ENCODE measurements around the gene BTNL9.
A peak's percentile ranks its signal among the peaks of the same experiment; 100 is the strongest.
"Not testable (repeated sequence)": the region's sequence is repeated elsewhere in the genome, so short reads cannot be mapped to it uniquely, and the experiment has no call there.

Gene BTNL9

DNA sequence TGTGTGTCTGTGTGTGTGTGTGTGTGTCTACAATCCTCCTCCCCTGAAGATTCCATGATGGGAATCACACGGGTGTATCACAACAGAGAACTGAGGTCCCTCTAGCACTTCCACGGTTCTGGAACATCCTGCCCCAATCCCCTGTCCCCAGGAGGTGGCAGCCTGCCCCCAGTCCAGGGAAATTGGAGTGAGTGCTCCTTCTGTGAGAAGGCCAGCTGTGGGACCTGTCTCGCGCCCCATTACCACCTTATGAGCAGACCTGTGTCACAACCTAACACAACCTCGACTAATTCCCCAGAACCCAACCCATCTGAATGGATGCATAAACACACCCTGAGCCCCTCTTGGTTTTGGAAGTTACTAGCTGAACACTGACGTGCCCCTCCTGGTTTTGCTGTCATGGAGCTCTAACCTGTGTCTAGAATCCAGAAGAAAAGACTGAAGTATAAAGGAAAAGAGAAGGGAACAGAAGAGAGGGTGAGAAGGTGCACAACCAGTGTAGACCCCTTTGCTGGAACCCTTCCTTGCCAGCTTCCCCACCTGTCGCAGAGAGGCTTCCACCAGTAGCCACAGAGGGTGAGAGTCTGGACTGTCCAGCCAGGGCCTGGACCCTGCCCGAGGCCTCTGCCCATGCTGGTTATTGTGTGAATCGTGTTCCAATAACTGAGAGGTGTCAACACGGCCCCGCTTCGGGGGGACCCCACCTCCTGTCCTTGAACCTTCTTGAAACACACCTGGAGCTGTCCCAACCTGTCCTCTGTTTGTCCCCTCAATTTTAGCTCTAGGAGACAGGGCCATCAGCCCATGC, 3.4 kb downstream of the BTNL9 start:
- no peak for ATAC-seq

GRCh38 chr5:181044093-181044599, 4.1 kb downstream of the BTNL9 start:
- ATAC-seq = no peak

DNA sequence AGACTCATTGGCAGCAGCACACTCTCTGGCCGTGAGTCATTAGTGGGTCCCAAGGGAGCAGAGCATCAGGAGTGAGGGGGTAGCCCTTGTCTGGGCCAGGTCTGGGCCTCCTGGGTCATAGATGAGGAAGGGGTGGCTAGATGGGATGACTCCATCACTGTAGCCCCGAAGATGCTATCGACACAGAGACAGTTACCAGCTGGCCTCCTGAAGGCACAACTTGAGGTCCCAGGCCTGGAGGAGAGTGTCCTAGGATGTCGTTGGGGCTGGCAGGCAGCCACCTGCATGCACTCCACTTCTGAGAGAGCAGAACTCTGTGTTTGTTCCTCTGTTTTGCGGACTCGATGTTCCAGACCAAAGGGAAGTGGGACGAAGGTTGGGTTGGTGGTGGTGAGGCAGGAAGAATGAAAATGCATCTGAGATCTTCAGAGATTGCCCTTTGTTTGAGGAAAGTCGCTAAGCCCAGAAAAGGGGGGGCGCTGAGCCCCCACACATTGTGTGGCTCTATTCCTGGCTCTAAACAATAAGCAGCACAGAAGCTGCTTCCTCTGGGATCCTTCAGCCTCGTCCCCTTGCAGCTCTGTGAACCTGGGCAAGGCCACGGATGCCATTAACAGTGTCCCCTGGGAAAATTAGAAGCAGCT, 4.7 kb downstream of the BTNL9 start:
- ATAC-seq = no peak

DNA sequence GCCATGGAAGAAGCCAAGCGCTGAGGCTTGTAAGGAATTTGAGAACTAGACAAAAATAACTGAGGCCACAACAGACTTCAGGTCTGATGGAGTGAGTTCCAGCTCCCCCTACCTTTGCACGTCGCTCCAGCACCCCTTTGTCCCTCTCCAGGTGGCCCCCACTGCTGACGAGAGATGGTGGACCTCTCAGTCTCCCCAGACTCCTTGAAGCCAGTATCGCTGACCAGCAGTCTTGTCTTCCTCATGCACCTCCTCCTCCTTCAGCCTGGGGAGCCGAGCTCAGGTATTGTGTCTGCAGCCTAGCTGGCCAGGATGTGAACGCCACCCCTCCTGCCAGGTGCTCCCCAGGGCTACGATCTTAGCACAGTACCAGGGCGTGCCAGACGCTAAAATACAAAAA, 5.2 kb downstream of the BTNL9 start:
- no peak for ATAC-seq

- ATAC-seq = not testable (repeated sequence)
These were observed 5.8 kb downstream of the BTNL9 start for GRCh38 chr5:181045857-181046256.

DNA sequence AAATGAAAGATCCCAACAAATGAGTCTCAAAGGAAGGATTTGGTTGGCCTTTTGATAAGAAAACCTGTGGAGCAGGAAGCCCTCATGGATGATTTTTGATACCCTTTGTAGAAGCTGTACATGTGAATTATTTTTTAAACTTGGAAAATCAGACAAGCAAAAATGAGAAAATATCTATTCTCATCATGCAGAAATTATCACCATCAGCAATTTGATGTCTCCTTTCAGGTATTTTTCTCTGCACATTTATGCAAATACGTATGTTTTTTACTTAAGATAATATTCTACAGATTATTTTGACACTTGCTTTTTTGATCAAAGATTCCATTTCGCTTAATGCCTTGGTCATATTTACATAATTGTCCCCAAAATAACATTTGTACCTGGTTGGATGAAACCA, 7.2 kb downstream of the BTNL9 start:
- no peak for ATAC-seq

DNA sequence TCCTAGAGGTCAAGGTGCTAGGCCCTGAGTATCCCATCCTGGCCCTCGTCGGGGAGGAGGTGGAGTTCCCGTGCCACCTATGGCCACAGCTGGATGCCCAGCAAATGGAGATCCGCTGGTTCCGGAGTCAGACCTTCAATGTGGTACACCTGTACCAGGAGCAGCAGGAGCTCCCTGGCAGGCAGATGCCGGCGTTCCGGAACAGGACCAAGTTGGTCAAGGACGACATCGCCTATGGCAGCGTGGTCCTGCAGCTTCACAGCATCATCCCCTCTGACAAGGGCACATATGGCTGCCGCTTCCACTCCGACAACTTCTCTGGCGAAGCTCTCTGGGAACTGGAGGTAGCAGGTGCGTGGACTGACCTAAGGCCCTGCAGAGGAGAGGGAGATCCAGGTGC, 7.9 kb downstream of the BTNL9 start:
- ATAC-seq = no peak

DNA sequence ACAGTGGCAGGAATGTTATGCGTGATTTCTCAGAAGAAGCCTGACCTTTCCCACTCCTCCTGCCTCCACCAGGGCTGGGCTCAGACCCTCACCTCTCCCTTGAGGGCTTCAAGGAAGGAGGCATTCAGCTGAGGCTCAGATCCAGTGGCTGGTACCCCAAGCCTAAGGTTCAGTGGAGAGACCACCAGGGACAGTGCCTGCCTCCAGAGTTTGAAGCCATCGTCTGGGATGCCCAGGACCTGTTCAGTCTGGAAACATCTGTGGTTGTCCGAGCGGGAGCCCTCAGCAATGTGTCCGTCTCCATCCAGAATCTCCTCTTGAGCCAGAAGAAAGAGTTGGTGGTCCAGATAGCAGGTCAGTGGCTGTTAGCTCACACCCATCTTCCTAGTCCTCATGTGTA, 9.9 kb downstream of the BTNL9 start:
- ATAC-seq = no peak

DNA sequence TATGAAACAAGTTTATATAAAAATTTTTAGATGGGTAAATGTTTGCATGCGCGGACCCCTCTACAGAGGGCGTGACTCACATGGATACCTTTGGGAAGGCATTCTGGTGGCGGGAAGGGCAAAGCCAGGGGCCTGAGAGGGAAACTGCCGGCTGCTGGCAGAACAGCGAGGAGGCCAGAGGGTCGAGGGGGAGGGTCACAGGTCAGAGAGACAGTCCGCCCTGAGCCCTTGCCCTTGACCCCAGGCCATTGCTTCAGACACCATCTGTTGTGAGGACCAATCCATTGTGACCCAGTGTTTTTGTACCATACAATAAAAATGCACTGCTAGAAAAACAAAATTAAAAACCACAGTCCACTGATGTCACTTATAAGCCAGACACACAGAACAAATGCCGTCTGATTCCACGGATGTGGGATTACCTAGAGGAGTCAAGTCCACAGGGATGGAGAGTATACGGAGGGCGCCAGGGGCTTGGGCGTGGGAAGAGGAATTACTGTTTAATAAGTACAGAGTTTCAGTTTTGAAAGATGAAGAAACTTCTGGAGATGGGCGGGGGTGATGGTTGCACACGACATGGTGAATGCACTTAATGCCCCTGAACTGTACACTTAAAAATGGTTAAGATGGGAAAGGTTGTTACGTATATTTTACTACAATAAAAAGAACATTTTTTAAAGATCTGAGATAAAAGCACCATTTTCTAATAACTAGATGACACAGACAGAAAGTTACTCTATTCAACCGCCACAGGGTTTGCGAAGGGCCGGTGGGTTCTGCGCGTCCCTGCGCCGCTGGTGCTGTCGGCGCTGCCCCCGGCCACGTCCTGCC, 12.0 kb downstream of the BTNL9 start:
- ATAC-seq = no peak

GRCh38 chr5:181052672-181053487, 12.8 kb downstream of the BTNL9 start:
- ATAC-seq = peak; percentile 10 to 13

- no peak for ATAC-seq
These were observed 13.5 kb downstream of the BTNL9 start for GRCh38 chr5:181053488-181054121.

- ATAC-seq = no peak
These were observed 14.1 kb downstream of the BTNL9 start for GRCh38 chr5:181054138-181054537.

DNA sequence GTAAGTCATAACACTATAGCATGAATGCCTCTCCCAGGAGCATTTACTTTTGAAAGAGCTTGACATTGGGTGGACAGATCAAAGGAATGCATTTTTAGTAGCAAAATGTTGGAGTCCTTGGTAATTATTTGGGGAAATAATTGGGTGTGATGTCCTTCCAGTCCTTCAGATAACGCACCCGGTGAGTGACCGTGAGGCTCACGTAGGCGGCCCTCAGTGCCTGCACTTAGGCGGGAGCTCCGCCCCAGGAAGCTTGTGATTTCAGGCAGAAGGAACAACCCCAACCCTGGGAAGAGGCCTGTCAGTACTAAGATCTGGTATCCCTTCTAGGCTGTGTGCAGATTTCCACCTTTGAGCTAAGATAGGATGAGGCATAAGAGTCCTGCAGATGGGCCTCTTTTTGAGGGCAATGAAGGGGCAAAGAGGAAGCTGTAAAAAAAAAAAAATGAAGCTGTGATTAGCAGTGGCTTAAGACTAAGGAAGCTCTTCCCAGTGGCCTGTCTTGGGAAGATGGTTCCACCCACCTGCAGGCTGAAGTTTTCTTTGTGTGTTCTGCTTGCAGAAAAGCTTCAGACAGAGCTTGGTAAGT, 14.9 kb downstream of the BTNL9 start:
- no peak for ATAC-seq

GRCh38 chr5:181056431-181056830, 16.4 kb downstream of the BTNL9 start:
- ATAC-seq = no peak

- ATAC-seq = no peak
These were observed 18.3 kb downstream of the BTNL9 start for GRCh38 chr5:181058321-181058720.

DNA sequence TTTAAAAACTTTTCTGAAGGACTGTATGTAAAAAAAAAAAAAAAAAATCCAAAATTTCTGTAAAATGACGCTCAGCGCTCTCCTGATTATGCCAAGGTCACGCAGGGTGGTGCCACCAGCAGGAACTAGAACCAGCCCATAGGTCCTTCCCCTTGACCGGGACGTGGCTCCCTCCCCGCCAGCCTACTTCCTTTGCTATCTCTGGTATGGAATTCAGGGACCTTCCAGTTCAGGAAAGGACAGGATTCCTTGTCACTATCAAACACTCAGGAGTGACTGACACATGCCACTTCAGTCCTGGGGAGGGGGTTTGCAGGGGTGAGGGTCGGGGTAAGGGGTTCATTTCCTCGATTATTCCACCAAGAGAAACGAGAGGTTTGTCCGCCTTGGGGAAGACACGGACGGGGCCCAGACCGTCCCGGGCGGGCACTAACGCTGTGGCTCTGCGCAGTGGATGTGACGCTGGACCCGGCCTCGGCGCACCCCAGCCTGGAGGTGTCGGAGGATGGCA, 18.8 kb downstream of the BTNL9 start:
- no peak for ATAC-seq

- no peak for ATAC-seq
These were observed 19.5 kb downstream of the BTNL9 start for GRCh38 chr5:181059297-181060230.

- no peak for ATAC-seq
These were observed 20.1 kb downstream of the BTNL9 start for GRCh38 chr5:181060231-181060590.

DNA sequence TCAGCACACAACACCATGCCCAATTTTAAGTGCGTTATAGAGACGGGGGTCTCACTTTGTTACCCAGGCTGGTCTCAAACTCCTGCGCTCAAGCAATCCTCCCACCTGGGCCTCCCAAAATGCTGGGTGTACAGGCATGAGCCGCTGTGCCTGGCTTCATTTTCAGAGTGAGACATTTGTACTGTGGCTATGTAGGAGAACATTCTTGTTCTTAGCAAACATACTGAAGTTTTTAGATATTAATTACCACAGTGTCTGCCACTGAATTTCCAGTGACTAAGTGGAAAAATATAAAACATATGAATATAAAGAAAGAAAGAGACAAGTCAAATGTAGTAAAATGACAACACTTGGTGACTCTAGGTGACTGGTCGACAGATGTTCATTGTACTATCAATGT, 20.9 kb downstream of the BTNL9 start:
- no peak for ATAC-seq

GRCh38 chr5:181061645-181062044, 21.6 kb downstream of the BTNL9 start:
- ATAC-seq = no peak

Measured in activated CD4-positive, CD25-positive, alpha-beta regulatory T cell treated with anti-CD3 and anti-CD28 coated beads, Interleukin-2, amount 50 U/mL, for 24 hours (primary cell).